Small intestine (tissue), 7 donors: ENCODE measurements around the gene RFTN1. TPM values are rescaled to one million over a fixed set of nuclear protein-coding genes. Genes with fewer than 3 reads are reported as not detected.

Source experiments
- DNase-seq, 2 donors: peaks; one replicate each; pipeline versions ENCODE4 v3.0.0 to v3.0.0-alpha.2; 2013
- FAIRE-seq: peaks from 2 replicates; lab custom pipeline; 2012; peaks lifted over from hg19 to GRCh38; lab: Jason Lieb, UNC
- H3K27ac ChIP-seq, 3 donors: one replicate each; pipeline ENCODE4 v1.5.1; 2013; ENCODE audit warnings: low read length in 2 of 3, mild to moderate bottlenecking in 2 of 3, control low read depth in 1 of 3, inconsistent platforms in 1 of 3, low read depth in 1 of 3, moderate library complexity in 1 of 3
- H3K27me3 ChIP-seq, 3 donors: one replicate each; pipeline ENCODE4 v1.6.1; 2013; ENCODE audit warnings: low read length in 3 of 3, inconsistent platforms in 1 of 3; ENCODE audit not compliant: control insufficient read depth in 3 of 3, insufficient read depth in 3 of 3
- H3K36me3 ChIP-seq, 3 donors: one replicate each; pipeline ENCODE4 v1.6.1; 2013; ENCODE audit warnings: low read length in 3 of 3, inconsistent platforms in 1 of 3, low read depth in 1 of 3, mild to moderate bottlenecking in 1 of 3, moderate library complexity in 1 of 3; ENCODE audit not compliant: control insufficient read depth in 3 of 3, insufficient read depth in 2 of 3
- H3K4me1 ChIP-seq, 3 donors: one replicate each; pipeline ENCODE4 v1.6.1; 2013; ENCODE audit warnings: low read length in 2 of 3, inconsistent platforms in 1 of 3, low read depth in 1 of 3, mild to moderate bottlenecking in 1 of 3, moderate library complexity in 1 of 3; ENCODE audit not compliant: control insufficient read depth in 3 of 3, insufficient read depth in 2 of 3
- H3K4me3 ChIP-seq, 3 donors: one replicate each; pipeline ENCODE4 v1.5.1; 2013; ENCODE audit warnings: low read length in 3 of 3, control low read depth in 1 of 3, inconsistent platforms in 1 of 3, low read depth in 1 of 3, mild to moderate bottlenecking in 1 of 3, moderate library complexity in 1 of 3
- H3K9me3 ChIP-seq, 2 donors: one replicate each; pipeline ENCODE4 v1.6.1; 2013; ENCODE audit warnings: low read depth in 1 of 2, low read length in 1 of 2; ENCODE audit not compliant: control insufficient read depth in 2 of 2, insufficient read depth in 1 of 2
- WGBS, 3 donors: extraction: QIAGEN DNeasy Blood & Tissue Kit; methylation state at CpG; one replicate each; pipeline ENCODE4 v1.1.7; 2013; 5-methylcytosine and 5-hydroxymethylcytosine counted together
- polyA plus RNA-seq, 4 donors: library from polyadenylated mRNA; stranded (reverse) in 3 of 4; unstranded in 1 of 4; fragments of 200-250 nt in 3 of 4; fragments of 120-200 nt in 1 of 4; gene quantifications; one replicate each; pipeline versions ENCODE4 v1.2.1 to v1.2.3, GENCODE V29; 2013
- donor health status: healthy with polysubstance abuse.
- donor health status: control.
- donor health status: control.
- donor health status: Bipolar disorder and iron deficiency.
- donor health status: healthy.

The RFTN1 gene
- polyA plus RNA-seq, 4 donors, result 1.8 to 18.4 (median 11.6) TPM

GRCh38 chr3:16378920-16379319 lies 134.6 kb downstream of the RFTN1 start:
- Histone ChIP-seq H3K4me3 (no peak overlapping the region), H3K36me3 (no peaks in the 10 kb centered on the region), H3K27me3 (no peaks in the 10 kb centered on the region), H3K27ac (no peak overlapping the region), H3K9me3 (peaks cover 0 to 5% of the 10 kb centered on the region in 2 donors), H3K4me1 (no peaks in the 10 kb centered on the region)
- 45 to 70% (median 61%) methylated on average over 3 of the region's 3 CpGs for WGBS, 3 donors
- DNase-seq (no peak), FAIRE-seq (no peak)

DNA sequence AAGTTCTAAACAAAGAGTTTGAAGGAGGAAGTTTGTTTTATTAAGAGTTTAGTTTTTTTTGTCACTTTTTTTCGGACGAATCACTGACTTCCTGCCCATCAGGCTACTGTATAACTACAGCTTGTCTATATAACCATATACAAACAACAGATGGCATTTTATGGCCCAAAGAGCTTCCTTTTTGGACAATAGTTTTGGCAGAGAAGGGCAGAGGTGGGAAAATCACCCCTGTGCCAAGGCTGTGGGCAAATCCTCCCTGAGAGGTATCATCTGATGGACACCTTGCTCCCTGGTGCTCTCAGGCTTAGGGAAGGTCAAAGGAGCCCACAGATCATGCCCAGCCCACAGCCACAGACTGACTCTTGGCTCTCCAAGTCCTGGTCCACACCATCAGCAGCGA lies 135.1 kb downstream of the RFTN1 start:
- DNase-seq (no peak), FAIRE-seq (no peak)
- no peaks in the 10 kb centered on the region for H3K36me3 ChIP-seq
- H3K4me1 ChIP-seq, result no peaks in the 10 kb centered on the region
- 69 to 84% (median 78%) methylated on average over 3 of the region's 3 CpGs for WGBS, 3 donors
- H3K4me3 ChIP-seq, result no peak overlapping the region
- peaks cover 0 to 5% of the 10 kb centered on the region in 2 donors for H3K9me3 ChIP-seq
- no peaks in the 10 kb centered on the region for H3K27me3 ChIP-seq
- H3K27ac ChIP-seq, result no peak overlapping the region

GRCh38 chr3:16377847-16378302 lies 135.6 kb downstream of the RFTN1 start:
- H3K36me3 ChIP-seq, result no peaks in the 10 kb centered on the region
- H3K9me3 ChIP-seq, result peaks cover 0 to 5% of the 10 kb centered on the region in 2 donors
- WGBS, 3 donors, result 76 to 81% (median 80%) methylated on average over 15 of the region's 15 CpGs
- no peak overlapping the region for H3K27ac ChIP-seq
- no peak for DNase-seq
- FAIRE-seq, result no peak
- H3K27me3 ChIP-seq, result no peaks in the 10 kb centered on the region
- H3K4me1 ChIP-seq, result peaks cover 0 to 1% (median 0%) of the 10 kb centered on the region in 3 donors
- H3K4me3 ChIP-seq, result no peak overlapping the region

DNA sequence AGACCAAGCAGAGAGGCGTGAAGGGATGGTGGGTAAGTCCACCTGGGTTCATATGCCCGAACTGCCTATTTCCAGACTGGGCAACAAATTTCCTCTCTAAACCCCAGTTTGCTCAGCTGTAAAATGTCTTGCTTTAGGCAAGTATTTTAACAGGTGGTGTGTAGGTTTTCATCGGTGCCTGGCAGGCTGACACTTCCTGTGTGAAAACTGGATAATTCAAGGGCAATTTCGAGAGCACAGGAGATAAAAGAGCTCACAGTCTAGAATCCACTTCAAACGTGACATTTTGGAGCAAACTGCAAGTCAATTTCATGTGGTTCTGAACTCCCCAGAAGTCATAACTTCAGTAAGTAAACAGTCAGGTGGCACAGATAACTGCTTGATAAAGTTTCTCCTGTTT lies 136.3 kb downstream of the RFTN1 start:
- no peak for FAIRE-seq
- Histone ChIP-seq H3K27ac (no peak overlapping the region), H3K36me3 (no peaks in the 10 kb centered on the region), H3K4me1 (peaks cover 0 to 5% (median 0%) of the 10 kb centered on the region in 3 donors), H3K27me3 (no peaks in the 10 kb centered on the region), H3K4me3 (no peak overlapping the region), H3K9me3 (peaks cover 0 to 5% of the 10 kb centered on the region in 2 donors)
- 34 to 46% (median 35%) methylated on average over 5 of the region's 5 CpGs for WGBS, 3 donors
- DNase-seq, result no peak

GRCh38 chr3:16375891-16376290 lies 137.6 kb downstream of the RFTN1 start:
- FAIRE-seq, result no peak
- Histone ChIP-seq H3K27ac (no peak overlapping the region), H3K4me3 (no peak overlapping the region), H3K9me3 (peaks cover 0 to 5% of the 10 kb centered on the region in 2 donors), H3K36me3 (no peaks in the 10 kb centered on the region), H3K27me3 (no peaks in the 10 kb centered on the region), H3K4me1 (peaks cover 0 to 10% (median 0%) of the 10 kb centered on the region in 3 donors)
- 74 to 75% (median 74%) methylated on average over 6 of the region's 6 CpGs for WGBS, 3 donors
- no peak for DNase-seq

- Histone ChIP-seq H3K36me3 (peaks cover 0 to under 1% (median 0%) of the 10 kb centered on the region in 3 donors), H3K4me1 (peaks cover 0 to 10% (median 0%) of the 10 kb centered on the region in 3 donors), H3K9me3 (peaks cover 0 to 5% of the 10 kb centered on the region in 2 donors), H3K4me3 (no peak overlapping the region), H3K27me3 (no peaks in the 10 kb centered on the region), H3K27ac (no peak overlapping the region)
- WGBS, 3 donors, result 49 to 61% (median 51%) methylated on average over 2 of the region's 2 CpGs
- DNase-seq, result no peak
- no peak for FAIRE-seq
Measured at GRCh38 chr3:16374935-16375245, 138.6 kb downstream of the RFTN1 start.

DNA sequence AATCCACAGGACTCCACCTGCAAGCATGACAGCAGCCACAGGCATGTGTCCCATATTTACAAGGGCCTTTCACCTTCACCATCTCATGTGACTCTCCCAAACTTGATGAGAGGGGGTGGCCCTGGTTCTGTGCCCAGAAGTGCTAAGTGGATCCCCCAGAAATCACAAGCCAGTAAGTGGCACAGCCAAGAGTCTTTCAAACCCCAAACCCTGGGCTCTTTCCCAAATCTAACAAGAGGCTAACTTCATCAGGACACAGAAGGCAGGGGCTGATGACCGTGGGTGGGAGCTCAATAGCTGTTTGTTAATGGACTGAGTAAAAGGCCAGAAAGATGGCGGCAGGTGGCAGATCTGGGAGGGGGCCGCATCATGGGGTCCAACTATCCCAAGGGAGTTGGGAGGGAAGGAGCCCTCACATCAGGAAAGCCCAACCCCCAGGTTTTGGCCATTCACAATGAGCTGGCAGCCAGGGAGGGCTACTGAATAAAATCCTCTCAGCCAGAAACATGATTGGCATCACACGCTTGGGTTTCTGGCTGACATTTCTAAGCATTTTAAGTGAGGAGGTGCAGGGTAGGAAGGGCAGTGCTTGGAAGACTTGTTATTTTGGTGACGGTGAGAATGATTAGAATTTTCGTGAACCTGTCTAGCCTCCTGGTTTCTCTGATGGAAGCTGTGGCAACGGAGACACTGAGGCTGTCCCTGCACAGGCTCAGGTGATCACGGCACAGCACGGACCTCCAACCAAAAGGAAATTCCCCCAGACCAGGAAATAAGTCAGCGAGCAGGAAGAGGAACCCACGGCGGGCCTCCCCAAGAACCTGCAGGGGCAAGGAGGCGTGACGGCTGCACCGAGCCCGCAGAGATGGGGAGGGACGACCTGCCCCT lies 139.2 kb downstream of the RFTN1 start:
- 77 to 79% (median 78%) methylated on average over 17 of the region's 17 CpGs for WGBS, 3 donors
- Histone ChIP-seq H3K4me3 (no peak overlapping the region), H3K9me3 (peaks cover 0 to 5% of the 10 kb centered on the region in 2 donors), H3K4me1 (peaks cover 0 to 10% (median 0%) of the 10 kb centered on the region in 3 donors), H3K36me3 (peaks cover 0 to 3% (median 0%) of the 10 kb centered on the region in 3 donors), H3K27me3 (no peaks in the 10 kb centered on the region), H3K27ac (no peak overlapping the region)
- no peak for FAIRE-seq
- DNase-seq, result no peak

DNA sequence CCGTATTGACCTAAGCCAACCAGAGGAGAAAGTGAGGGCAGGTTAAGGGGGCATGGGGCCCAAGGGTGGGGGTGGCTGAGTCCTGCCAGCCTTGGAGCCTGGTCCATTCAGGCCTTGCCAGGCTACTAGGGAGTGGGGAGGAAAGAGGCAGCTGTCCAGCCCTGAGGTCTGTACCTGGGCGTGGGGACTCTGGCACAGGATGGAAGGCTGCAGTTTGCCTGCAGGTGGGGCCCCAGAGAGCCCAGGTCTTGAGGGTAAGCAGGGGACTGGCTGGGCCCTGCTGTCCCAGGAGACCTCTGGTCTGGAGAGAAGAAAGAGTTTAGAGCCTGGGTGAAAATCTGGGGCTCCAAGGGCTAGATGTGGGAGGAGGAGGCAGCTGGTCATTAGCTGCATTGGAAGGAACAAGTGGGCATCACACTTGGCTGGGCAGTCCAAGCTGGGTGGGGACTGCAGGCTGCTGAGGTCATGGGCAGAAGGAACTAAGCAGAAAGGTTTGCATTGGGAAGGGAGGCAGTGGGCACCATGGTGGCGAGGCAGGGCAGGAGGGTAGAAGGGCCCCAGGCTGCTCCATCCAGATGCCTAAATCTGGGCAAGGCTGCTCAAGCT lies 140.1 kb downstream of the RFTN1 start:
- peaks cover 0 to 10% (median 0%) of the 10 kb centered on the region in 3 donors for H3K4me1 ChIP-seq
- no peaks in the 10 kb centered on the region for H3K27me3 ChIP-seq
- WGBS, 3 donors, result 69 to 85% (median 82%) methylated on average over 3 of the region's 3 CpGs
- H3K27ac ChIP-seq, result peak overlapping the region in 1 of 3 donors; percentile 29
- FAIRE-seq (no peak), DNase-seq (no peak)
- H3K9me3 ChIP-seq, result peaks cover 0 to 2% of the 10 kb centered on the region in 2 donors
- no peak overlapping the region for H3K4me3 ChIP-seq
- H3K36me3 ChIP-seq, result peaks cover 0 to 3% (median 0%) of the 10 kb centered on the region in 3 donors
